Adrenal gland (tissue), 12 donors: ENCODE results near the gene ASTN2. TPM values are rescaled to one million over a fixed set of nuclear protein-coding genes. Genes with fewer than 3 reads are reported as not detected.

Experiments
- DNase-seq, 7 donors: peaks; one replicate each; pipeline ENCODE4 v3.0.0-alpha.2; 2019 to 2020
- H3K27ac ChIP-seq, 5 donors: fragments of 200-600 bp; sonication (generic) in 4 of 5; 1 replicate in 3 of 5; 2 replicates in 2 of 5; pipeline versions ENCODE4 v1.5.1 to v1.8.0; 2016 to 2020; ENCODE audit warnings: mild to moderate bottlenecking in 1 of 5
- H3K27me3 ChIP-seq: fragments of 200-600 bp; 2 replicates; pipeline ENCODE4 v1.8.0; 2021
- H3K36me3 ChIP-seq, 2 donors: fragments of 200-600 bp; replicated peaks in 1 of 2; 1 replicate in 1 of 2; 2 replicates in 1 of 2; pipeline versions ENCODE4 v1.5.1 to v1.8.0; 2018 to 2022
- H3K4me1 ChIP-seq, 2 donors: fragments of 200-600 bp; replicated peaks in 1 of 2; 1 replicate in 1 of 2; 2 replicates in 1 of 2; pipeline versions ENCODE4 v1.5.1 to v1.8.0; 2018 to 2021
- H3K4me3 ChIP-seq, 4 donors: fragments of 200-600 bp; sonication (generic) in 3 of 4; one replicate each; pipeline ENCODE4 v1.5.1; 2016 to 2018
- H3K9me3 ChIP-seq, 3 donors: fragments of 200-600 bp; sonication (generic) in 1 of 3; replicated peaks in 1 of 3; 1 replicate in 2 of 3; 2 replicates in 1 of 3; pipeline versions ENCODE4 v1.5.1 to v1.8.0; 2016 to 2021
- POLR2A ChIP-seq, 2 donors: fragments of 450-650 bp; IDR thresholded peaks; one replicate each; pipeline ENCODE4 v1.6.1; 2017; ENCODE audit warnings: antibody characterized with exemption in 2 of 2, mild to moderate bottlenecking in 2 of 2, moderate library complexity in 1 of 2
- WGBS, 4 donors: extraction: QIAGEN DNeasy Blood & Tissue Kit in 2 of 4; methylation state at CpG; one replicate each; pipeline versions ENCODE4 v1.1.5 to v1.1.7; 2013 to 2017; 5-methylcytosine and 5-hydroxymethylcytosine counted together
- intact Hi-C, 2 donors: fragments of 100-400 bp; cut with DNase I; formaldehyde crosslinking; loops; one replicate each; pipeline versions ENCODE4 v1.14.1 to v1.15.0; 2022 to 2023
- polyA plus RNA-seq, 3 donors: library from polyadenylated mRNA; stranded (reverse); fragments of 200-250 nt in 2 of 3; fragments of 350-450 nt in 1 of 3; fragmentation: Illumina TruSeq in 1 of 3; extraction: RNeasy Lipid Tissue Mini Kit (QIAGEN cat#74804) in 1 of 3; gene quantifications; one replicate each; pipeline ENCODE4 v1.2.3, GENCODE V29; 2013 to 2014
- small RNA-seq, 2 donors: library from RNA; depleted of rRNA; stranded (forward); fragments of <200 nt; gene quantifications; one replicate each; pipeline ENCODE3, GENCODE V24; 2016
- total RNA-seq, 9 donors: library from RNA; depleted of rRNA in 4 of 9; stranded (reverse); fragments of >200 nt in 4 of 9; fragments of 120-200 nt in 1 of 9; fragmentation: NEBNext Ultra II Directional in 1 of 9; extraction: Animal tissue kit (Norgen Biotek cat#: 25700) in 1 of 9; gene quantifications; one replicate each; pipeline versions ENCODE4 v1.1.0 to v1.2.4, GENCODE V29; 2013 to 2023
- TF ChIP-seq, protein P1 (sequence below), 6 experiments: fragments of 450-650 bp in 4 of 6; fragments of 200-600 bp in 2 of 6; sonication (generic) in 1 of 6; IDR thresholded peaks; 1 replicate in 5 of 6; 2 replicates in 1 of 6; pipeline versions ENCODE4 v1.5.1 to v1.8.0; 2016 to 2021; ENCODE audit warnings: antibody characterized with exemption in 6 of 6, mild to moderate bottlenecking in 2 of 6, moderate library complexity in 1 of 6
- donor health status: healthy with polysubstance abuse.
- donor health status: Bipolar disorder and iron deficiency.
- donor health status: DM: yes; HTN: yes; CAD: no.
- donor health status: DM: no; HTN: no; CAD: no.
- donor health status: DM: no; HTN: no; CAD: no.
- donor health status: DM: yes; HTN: yes; CAD: no.

The ASTN2 gene
- total and polyA plus RNA-seq, 12 donors, result 2.5 to 15.6 (median 6.8) TPM

- H3K27ac ChIP-seq, result no peak overlapping the region
- TF ChIP-seq, protein P1, sequence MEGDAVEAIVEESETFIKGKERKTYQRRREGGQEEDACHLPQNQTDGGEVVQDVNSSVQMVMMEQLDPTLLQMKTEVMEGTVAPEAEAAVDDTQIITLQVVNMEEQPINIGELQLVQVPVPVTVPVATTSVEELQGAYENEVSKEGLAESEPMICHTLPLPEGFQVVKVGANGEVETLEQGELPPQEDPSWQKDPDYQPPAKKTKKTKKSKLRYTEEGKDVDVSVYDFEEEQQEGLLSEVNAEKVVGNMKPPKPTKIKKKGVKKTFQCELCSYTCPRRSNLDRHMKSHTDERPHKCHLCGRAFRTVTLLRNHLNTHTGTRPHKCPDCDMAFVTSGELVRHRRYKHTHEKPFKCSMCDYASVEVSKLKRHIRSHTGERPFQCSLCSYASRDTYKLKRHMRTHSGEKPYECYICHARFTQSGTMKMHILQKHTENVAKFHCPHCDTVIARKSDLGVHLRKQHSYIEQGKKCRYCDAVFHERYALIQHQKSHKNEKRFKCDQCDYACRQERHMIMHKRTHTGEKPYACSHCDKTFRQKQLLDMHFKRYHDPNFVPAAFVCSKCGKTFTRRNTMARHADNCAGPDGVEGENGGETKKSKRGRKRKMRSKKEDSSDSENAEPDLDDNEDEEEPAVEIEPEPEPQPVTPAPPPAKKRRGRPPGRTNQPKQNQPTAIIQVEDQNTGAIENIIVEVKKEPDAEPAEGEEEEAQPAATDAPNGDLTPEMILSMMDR (IDR thresholded peaks at IDR 0.05), result no peak
- TF ChIP-seq POLR2A (IDR thresholded peaks at IDR 0.05), result no peak
- intact Hi-C loops, result no loop called here
- no peaks in the 10 kb centered on the region for H3K27me3 ChIP-seq
- H3K9me3 ChIP-seq, result no peaks in the 10 kb centered on the region
- no peaks in the 10 kb centered on the region for H3K4me1 ChIP-seq
- H3K4me3 ChIP-seq, result no peak overlapping the region
- no peaks in the 10 kb centered on the region for H3K36me3 ChIP-seq
- DNase-seq, result no peak
- 68 to 74% (median 70%) methylated on average over 8 of the region's 8 CpGs for WGBS, 4 donors
Observed at GRCh38 chr9:116377179-116377798, 1037.6 kb downstream of the ASTN2 start.

Small RNA genes within 50 kb of the gene (small RNA-seq; reads per million reads assigned to genes)
- 0 reads per million in 2 donors for gene SNORA70C
